H1 (cell line): Measurements from ENCODE around the gene STRA8. TPM values are rescaled to one million over a fixed set of nuclear protein-coding genes. Genes with fewer than 3 reads are reported as not detected.

Source experiments
- CBX5 ChIP-seq: fragments of 300-800, 300-1000 bp; sonication (generic); IDR thresholded peaks from 2 replicates; pipeline ENCODE4 v1.7.1; 2016; ENCODE audit warnings: antibody characterized with exemption, low read length, low read depth
- CHD2 ChIP-seq: IDR thresholded peaks from 2 replicates; pipeline ENCODE4 v1.6.1; 2012; ENCODE audit warnings: low read length, improper control_type of control experiment
- CHD7 ChIP-seq: fragments of 300-600 bp; sonication (generic); IDR thresholded peaks from 2 replicates; pipeline ENCODE4 v1.7.1; 2012; ENCODE audit warnings: low read length, moderate library complexity, mild to moderate bottlenecking, inconsistent platforms; ENCODE audit not compliant: insufficient replicate concordance
- GTF2F1 ChIP-seq: IDR thresholded peaks from 2 replicates; pipeline ENCODE4 v1.6.1; 2012; ENCODE audit warnings: low read depth, low read length, improper control_type of control experiment, borderline replicate concordance
- TAF1 ChIP-seq: IDR thresholded peaks from 2 replicates; pipeline ENCODE4 v1.6.1; 2011; ENCODE audit warnings: mild to moderate bottlenecking, low read depth, low read length
- TBP ChIP-seq: IDR thresholded peaks from 2 replicates; pipeline ENCODE4 v1.6.1; 2011; ENCODE audit warnings: low read depth, low read length, improper control_type of control experiment
- polyA plus RNA-seq, 7 experiments: library from polyadenylated mRNA; depleted of rRNA in 3 of 7; stranded (reverse) in 5 of 7; unstranded in 2 of 7; fragments of >200 nt in 5 of 7; fragments of 200-250 nt in 2 of 7; gene quantifications; 1 replicate in 5 of 7; 2 replicates in 1 of 7; 4 replicates in 1 of 7; pipeline versions ENCODE4 v1.2.1 to v1.2.3, GENCODE V29; 2011 to 2013; ENCODE audit warnings: missing spikeins in 2 of 7, mixed read lengths in 2 of 7
- total RNA-seq: library from RNA; stranded (reverse); fragmentation: NEBNext Ultra II Directional; extraction: Animal tissue kit (Norgen Biotek cat#: 25700); gene quantifications from 2 replicates; pipeline ENCODE4 v1.2.1, GENCODE V29; 2021

The STRA8 gene
- total and polyA plus RNA-seq, 2 of the 8 experiments (the other 6 are each of a cell fraction or from before 2014, with no cell fraction given), result not detected

GRCh38 chr7:135259702-135260101, 26.1 kb downstream of the STRA8 start (continued):
- TF ChIP-seq CHD7 (no peak), TAF1 (no peak), CBX5 (no peak), CHD2 (no peak), GTF2F1 (no peak), TBP (no peak)
